H9 (cell line): ENCODE data around the gene BTN2A1. TPM values are rescaled to one million over a fixed set of nuclear protein-coding genes. Genes with fewer than 3 reads are reported as not detected.

Source experiments
- DNase-seq: peaks from one replicate; pipeline ENCODE4 v3.0.0-alpha.2; 2017
- H2AFZ ChIP-seq: one replicate; pipeline ENCODE4 v1.6.1; 2013; ENCODE audit warnings: mild to moderate bottlenecking, low read length, control low read depth, moderate library complexity
- H2AK5ac ChIP-seq: 2 replicates; pipeline ENCODE4 v1.6.1; 2013; ENCODE audit warnings: low read length, control low read depth, mixed read lengths; ENCODE audit not compliant: insufficient read length
- H2BK120ac ChIP-seq: one replicate; pipeline ENCODE4 v1.6.1; 2013; ENCODE audit warnings: low read depth, mild to moderate bottlenecking, low read length, control low read depth, inconsistent platforms; ENCODE audit not compliant: poor library complexity, severe bottlenecking
- H2BK12ac ChIP-seq: 2 replicates; pipeline ENCODE4 v1.6.1; 2013; ENCODE audit warnings: low read length, control low read depth, mixed read lengths, low read depth; ENCODE audit not compliant: insufficient read length
- H2BK15ac ChIP-seq: 2 replicates; pipeline ENCODE4 v1.6.1; 2013; ENCODE audit warnings: low read depth, low read length, control low read depth
- H2BK20ac ChIP-seq: one replicate; pipeline ENCODE4 v1.6.1; 2013; ENCODE audit warnings: low read depth, mild to moderate bottlenecking, low read length, control low read depth, inconsistent platforms; ENCODE audit not compliant: poor library complexity, severe bottlenecking
- H2BK5ac ChIP-seq: 2 replicates; pipeline ENCODE4 v1.6.1; 2013; ENCODE audit warnings: low read length, control low read depth, mixed read lengths; ENCODE audit not compliant: insufficient read length
- H3K14ac ChIP-seq: 2 replicates; pipeline ENCODE4 v1.6.1; 2013; ENCODE audit warnings: low read length, control low read depth; ENCODE audit not compliant: insufficient read depth
- H3K18ac ChIP-seq: 2 replicates; pipeline ENCODE4 v1.6.1; 2013; ENCODE audit warnings: low read depth, mild to moderate bottlenecking, mixed read lengths, low read length, control low read depth; ENCODE audit not compliant: insufficient read length
- H3K23ac ChIP-seq: 2 replicates; pipeline ENCODE4 v1.6.1; 2013; ENCODE audit warnings: low read length, control low read depth, mixed read lengths, low read depth; ENCODE audit not compliant: insufficient read length
- H3K23me2 ChIP-seq: 2 replicates; pipeline ENCODE4 v1.6.1; 2013; ENCODE audit warnings: low read depth, mild to moderate bottlenecking, mixed read lengths, low read length, control low read depth; ENCODE audit not compliant: insufficient read length, poor library complexity, severe bottlenecking
- H3K27ac ChIP-seq: 2 replicates; pipeline ENCODE4 v1.5.1; 2013; ENCODE audit warnings: low read length, control low read depth, mixed read lengths, low read depth; ENCODE audit not compliant: insufficient read length
- H3K27me3 ChIP-seq: 2 replicates; pipeline ENCODE4 v1.6.1; 2013; ENCODE audit warnings: low read length, control low read depth, inconsistent platforms; ENCODE audit not compliant: insufficient read depth
- H3K4ac ChIP-seq: 2 replicates; pipeline ENCODE4 v1.6.1; 2013; ENCODE audit warnings: low read depth, mild to moderate bottlenecking, control low read depth, inconsistent platforms, low read length, moderate library complexity
- H3K4me1 ChIP-seq: 2 replicates; pipeline ENCODE4 v1.6.1; 2013; ENCODE audit warnings: low read length, control low read depth, inconsistent platforms; ENCODE audit not compliant: insufficient read depth
- H3K4me2 ChIP-seq: 2 replicates; pipeline ENCODE4 v1.6.1; 2013; ENCODE audit warnings: low read length, control low read depth, mixed read lengths; ENCODE audit not compliant: insufficient read length, insufficient read depth
- H3K56ac ChIP-seq: 2 replicates; pipeline ENCODE4 v1.6.1; 2013; ENCODE audit warnings: low read depth, mild to moderate bottlenecking, mixed read lengths, low read length, control low read depth; ENCODE audit not compliant: insufficient read length
- H3K79me1 ChIP-seq: 2 replicates; pipeline ENCODE4 v1.6.1; 2013; ENCODE audit warnings: low read depth, mild to moderate bottlenecking, moderate library complexity, low read length, control low read depth, inconsistent platforms; ENCODE audit not compliant: insufficient read depth, poor library complexity, severe bottlenecking
- H3K79me2 ChIP-seq: 2 replicates; pipeline ENCODE4 v1.6.1; 2013; ENCODE audit warnings: low read length, control low read depth, inconsistent platforms; ENCODE audit not compliant: insufficient read depth
- H3K9ac ChIP-seq: 2 replicates; pipeline ENCODE4 v1.6.1; 2013; ENCODE audit warnings: low read length, control low read depth, mixed read lengths; ENCODE audit not compliant: insufficient read length; ENCODE audit errors: extremely low read depth
- H3K9me3 ChIP-seq: one replicate; pipeline ENCODE4 v1.6.1; 2013; ENCODE audit warnings: low read depth, low read length, inconsistent platforms; ENCODE audit not compliant: control insufficient read depth
- H3T11ph ChIP-seq: one replicate; pipeline ENCODE4 v1.6.1; 2013; ENCODE audit warnings: mild to moderate bottlenecking, low read length, control low read depth, inconsistent platforms
- H4K20me1 ChIP-seq: one replicate; pipeline ENCODE4 v1.6.1; 2013; ENCODE audit not compliant: control insufficient read depth, insufficient read length, insufficient read depth
- H4K5ac ChIP-seq: 2 replicates; pipeline ENCODE4 v1.6.1; 2013; ENCODE audit warnings: low read depth, mild to moderate bottlenecking, mixed read lengths, low read length, control low read depth; ENCODE audit not compliant: insufficient read length
- H4K8ac ChIP-seq: replicated peaks from 2 replicates; pipeline ENCODE4 v1.6.1; 2013; ENCODE audit warnings: low read length, control low read depth, mixed read lengths, low read depth; ENCODE audit not compliant: insufficient read length
- H4K91ac ChIP-seq: 2 replicates; pipeline ENCODE4 v1.6.1; 2013; ENCODE audit warnings: low read depth, mild to moderate bottlenecking, moderate library complexity, mixed read lengths, low read length, control low read depth; ENCODE audit not compliant: insufficient read length
- H3K27ac Mint-ChIP-seq, 3 experiments: 2 replicates in 2 of 3; 3 replicates in 1 of 3; pipeline ENCODE4 v1.8.0; 2020 to 2021; ENCODE audit warnings: mixed read lengths in 3 of 3, mild to moderate bottlenecking in 1 of 3, moderate library complexity in 1 of 3
- H3K27me3 Mint-ChIP-seq: 2 replicates; pipeline ENCODE4 v1.8.0; 2021; ENCODE audit warnings: low read depth, mild to moderate bottlenecking, moderate library complexity, mixed read lengths
- H3K36me3 Mint-ChIP-seq, 3 experiments: 2 replicates in 2 of 3; 3 replicates in 1 of 3; pipeline ENCODE4 v1.8.0; 2020 to 2021; ENCODE audit warnings: low read depth in 3 of 3, mixed read lengths in 3 of 3; ENCODE audit not compliant: insufficient read depth in 1 of 3
- H3K4me1 Mint-ChIP-seq, 2 experiments: 2 replicates each; pipeline ENCODE4 v1.8.0; 2020; ENCODE audit warnings: mixed read lengths in 2 of 2
- H3K4me3 Mint-ChIP-seq, 2 experiments: 2 replicates in 1 of 2; 3 replicates in 1 of 2; pipeline ENCODE4 v1.8.0; 2020 to 2021; ENCODE audit warnings: mild to moderate bottlenecking in 2 of 2, mixed read lengths in 2 of 2, moderate library complexity in 1 of 2
- H3K9me3 Mint-ChIP-seq, 2 experiments: 2 replicates in 1 of 2; 3 replicates in 1 of 2; pipeline ENCODE4 v1.8.0; 2020; ENCODE audit warnings: mild to moderate bottlenecking in 2 of 2, mixed read lengths in 2 of 2, moderate library complexity in 1 of 2
- WGBS: extraction: QIAGEN DNeasy Blood & Tissue Kit; methylation state at CpG from one replicate; pipeline ENCODE4 v1.1.7; 2013; ENCODE audit warnings: missing lambda C conversion rate, low lambda C conversion rate, mixed read lengths; ENCODE audit not compliant: insufficient read length; ENCODE audit errors: extremely low coverage; 5-methylcytosine and 5-hydroxymethylcytosine counted together
- total RNA-seq: library from RNA; stranded (reverse); gene quantifications from 2 replicates; pipeline ENCODE4 v1.2.1, GENCODE V29; 2021
- TF ChIP-seq, protein P1 (sequence below): fragments of 200-600 bp; sonication (generic); conservative IDR thresholded peaks from 3 replicates; pipeline ENCODE4 v1.8.0; 2021; ENCODE audit warnings: antibody characterized with exemption, mild to moderate bottlenecking

The BTN2A1 gene
- total RNA-seq, 1 experiment from 2014 or later, result 18.4 TPM

DNA sequence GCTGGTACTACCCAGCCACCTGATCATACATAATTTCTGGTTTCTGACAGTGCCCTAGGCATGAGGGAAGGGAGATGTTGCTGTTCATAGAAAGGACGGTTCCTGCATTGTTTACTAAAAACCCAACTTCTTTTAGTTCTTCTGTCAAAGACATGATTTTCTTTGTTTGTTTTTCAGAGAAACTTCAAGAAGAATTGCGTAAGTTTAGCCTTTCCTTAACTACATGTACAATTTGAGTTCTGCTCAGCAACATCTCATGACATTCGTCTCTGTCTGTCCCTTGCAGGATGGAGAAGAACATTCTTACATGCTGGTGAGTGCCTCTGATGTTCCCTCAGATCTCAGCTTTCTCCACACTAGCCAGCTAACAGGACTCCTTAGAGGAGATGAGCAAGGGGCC lies 8.0 kb downstream of the BTN2A1 start:
- Histone ChIP-seq H3K9me3 (no peaks in the 10 kb centered on the region), H2BK15ac (no peak overlapping the region), H4K20me1 (no peaks in the 10 kb centered on the region), H4K8ac (no peak overlapping the region), H3K79me1 (no peaks in the 10 kb centered on the region), H3K4ac (no peak overlapping the region), H2AK5ac (no peak overlapping the region), H3K18ac (no peak overlapping the region), H3K4me1 (no peaks in the 10 kb centered on the region), H3K4me2 (no peak overlapping the region), H4K5ac (no peak overlapping the region), H2BK12ac (no peak overlapping the region), H3K23ac (no peak overlapping the region), H2BK5ac (no peak overlapping the region), H3K9ac (no peak overlapping the region), H2AFZ (no peak overlapping the region), H3K27me3 (no peaks in the 10 kb centered on the region), H4K91ac (no peak overlapping the region), H3K27ac (no peak overlapping the region), H3K56ac (no peak overlapping the region), H2BK20ac (no peak overlapping the region), H3K23me2 (no peaks in the 10 kb centered on the region), H3K79me2 (no peaks in the 10 kb centered on the region), H3T11ph (no peak overlapping the region), H3K14ac (no peak overlapping the region), H2BK120ac (no peak overlapping the region)
- H3K27ac Mint-ChIP-seq, result no peak overlapping the region
- no CpG with 5 or more reads among the region's 3 CpGs for WGBS
- peaks cover 1% of the 10 kb centered on the region; the same call in 1 of the 2 replicates for H3K27me3 Mint-ChIP-seq
- H3K9me3 Mint-ChIP-seq, result no peaks in the 10 kb centered on the region; a peak in 1 of 5 replicates
- no peak overlapping the region for H3K4me3 Mint-ChIP-seq
- H3K4me1 Mint-ChIP-seq, result no peaks in the 10 kb centered on the region
- DNase-seq, result no peak
- peaks cover 60 to 87% (median 75%) of the 10 kb centered on the region in 3 experiments for H3K36me3 Mint-ChIP-seq
- TF ChIP-seq, protein P1, sequence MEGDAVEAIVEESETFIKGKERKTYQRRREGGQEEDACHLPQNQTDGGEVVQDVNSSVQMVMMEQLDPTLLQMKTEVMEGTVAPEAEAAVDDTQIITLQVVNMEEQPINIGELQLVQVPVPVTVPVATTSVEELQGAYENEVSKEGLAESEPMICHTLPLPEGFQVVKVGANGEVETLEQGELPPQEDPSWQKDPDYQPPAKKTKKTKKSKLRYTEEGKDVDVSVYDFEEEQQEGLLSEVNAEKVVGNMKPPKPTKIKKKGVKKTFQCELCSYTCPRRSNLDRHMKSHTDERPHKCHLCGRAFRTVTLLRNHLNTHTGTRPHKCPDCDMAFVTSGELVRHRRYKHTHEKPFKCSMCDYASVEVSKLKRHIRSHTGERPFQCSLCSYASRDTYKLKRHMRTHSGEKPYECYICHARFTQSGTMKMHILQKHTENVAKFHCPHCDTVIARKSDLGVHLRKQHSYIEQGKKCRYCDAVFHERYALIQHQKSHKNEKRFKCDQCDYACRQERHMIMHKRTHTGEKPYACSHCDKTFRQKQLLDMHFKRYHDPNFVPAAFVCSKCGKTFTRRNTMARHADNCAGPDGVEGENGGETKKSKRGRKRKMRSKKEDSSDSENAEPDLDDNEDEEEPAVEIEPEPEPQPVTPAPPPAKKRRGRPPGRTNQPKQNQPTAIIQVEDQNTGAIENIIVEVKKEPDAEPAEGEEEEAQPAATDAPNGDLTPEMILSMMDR, result no peak
